ENCODE results near the gene SORCS2. TPM values are rescaled to one million over a fixed set of nuclear protein-coding genes. Genes with fewer than 3 reads are reported as not detected.

The SORCS2 gene
- total RNA-seq, 6 experiments from 2014 or later = 0.18 to 6.2 (median 3.1) TPM

DNA sequence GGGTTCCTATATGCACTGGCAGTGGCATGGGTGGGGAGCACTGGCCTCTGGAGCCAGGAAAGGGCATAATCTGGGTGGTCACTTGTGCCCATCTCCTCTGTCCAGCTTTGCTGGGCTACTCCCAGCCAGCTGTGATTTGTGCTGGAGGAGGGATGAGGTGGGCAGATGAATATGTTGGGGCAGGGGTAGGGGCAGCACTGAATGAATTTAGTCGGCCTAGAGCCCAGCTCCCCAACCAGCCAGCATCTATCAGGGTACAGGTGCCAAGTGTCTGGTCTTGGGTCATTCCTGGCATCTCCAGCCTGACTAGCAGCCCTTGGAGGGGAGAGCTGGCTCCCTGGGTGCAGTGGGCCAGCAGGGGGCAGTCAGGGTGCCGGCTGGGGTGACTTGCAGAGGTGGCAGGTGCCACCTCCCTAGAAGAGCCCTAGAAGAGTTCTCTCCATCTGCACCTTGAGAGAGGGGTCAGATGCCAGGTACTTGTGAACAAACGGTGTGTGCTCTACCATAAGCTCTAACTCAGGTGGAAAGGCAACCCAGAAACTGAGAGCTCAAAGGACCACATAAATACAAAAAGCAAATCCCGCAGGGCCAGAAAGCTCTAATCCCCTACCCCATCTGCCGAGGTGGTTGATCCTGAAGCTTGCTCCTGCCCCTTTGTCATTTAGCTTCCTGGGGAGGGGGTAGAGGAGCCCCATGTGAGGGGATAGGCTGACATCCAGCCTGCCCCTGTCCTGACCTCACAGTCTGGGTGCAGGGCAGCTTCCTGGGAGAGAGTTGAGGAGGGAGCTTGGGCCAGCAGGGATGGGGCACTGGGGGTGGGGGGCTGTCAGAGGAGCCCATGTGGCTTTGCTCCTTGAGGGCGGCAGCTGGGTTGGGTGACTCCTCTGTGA is 2.2 kb downstream of the SORCS2 start:
- H3K27me3 ChIP-seq = no peaks in the 10 kb centered on the region
- intact Hi-C loops (cut with DNase I) = loop anchor here (5.0 to 10.0 kb wide), 3 partner anchors 103 to 600 kb away; no protein-coding TSS in a partner anchor
- H3K9me3 ChIP-seq = no peaks in the 10 kb centered on the region
- H3K4me1 ChIP-seq = peaks cover 0 to 14% (median 0%) of the 10 kb centered on the region in 4 donors
- TF ChIP-seq, protein P1, sequence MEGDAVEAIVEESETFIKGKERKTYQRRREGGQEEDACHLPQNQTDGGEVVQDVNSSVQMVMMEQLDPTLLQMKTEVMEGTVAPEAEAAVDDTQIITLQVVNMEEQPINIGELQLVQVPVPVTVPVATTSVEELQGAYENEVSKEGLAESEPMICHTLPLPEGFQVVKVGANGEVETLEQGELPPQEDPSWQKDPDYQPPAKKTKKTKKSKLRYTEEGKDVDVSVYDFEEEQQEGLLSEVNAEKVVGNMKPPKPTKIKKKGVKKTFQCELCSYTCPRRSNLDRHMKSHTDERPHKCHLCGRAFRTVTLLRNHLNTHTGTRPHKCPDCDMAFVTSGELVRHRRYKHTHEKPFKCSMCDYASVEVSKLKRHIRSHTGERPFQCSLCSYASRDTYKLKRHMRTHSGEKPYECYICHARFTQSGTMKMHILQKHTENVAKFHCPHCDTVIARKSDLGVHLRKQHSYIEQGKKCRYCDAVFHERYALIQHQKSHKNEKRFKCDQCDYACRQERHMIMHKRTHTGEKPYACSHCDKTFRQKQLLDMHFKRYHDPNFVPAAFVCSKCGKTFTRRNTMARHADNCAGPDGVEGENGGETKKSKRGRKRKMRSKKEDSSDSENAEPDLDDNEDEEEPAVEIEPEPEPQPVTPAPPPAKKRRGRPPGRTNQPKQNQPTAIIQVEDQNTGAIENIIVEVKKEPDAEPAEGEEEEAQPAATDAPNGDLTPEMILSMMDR (IDR thresholded peaks at IDR 0.05) = peak; percentile 32 to 57 (median 50)
- no peak for TF ChIP-seq POLR2A (IDR thresholded peaks at IDR 0.05)
- ATAC-seq (peak; percentile 26 to 66 (median 52)), DNase-seq (peak in 2 of 3 donors; percentile 53 to 69)
- H3K27ac ChIP-seq = no peak overlapping the region
- no peaks in the 10 kb centered on the region for H3K36me3 ChIP-seq
- H3K4me3 ChIP-seq = no peak overlapping the region
- WGBS (ENCODE audit: insufficient coverage, low coverage, low lambda C conversion rate, missing lambda C conversion rate) = 52% methylated on average over 3 of the region's 6 CpGs

DNA sequence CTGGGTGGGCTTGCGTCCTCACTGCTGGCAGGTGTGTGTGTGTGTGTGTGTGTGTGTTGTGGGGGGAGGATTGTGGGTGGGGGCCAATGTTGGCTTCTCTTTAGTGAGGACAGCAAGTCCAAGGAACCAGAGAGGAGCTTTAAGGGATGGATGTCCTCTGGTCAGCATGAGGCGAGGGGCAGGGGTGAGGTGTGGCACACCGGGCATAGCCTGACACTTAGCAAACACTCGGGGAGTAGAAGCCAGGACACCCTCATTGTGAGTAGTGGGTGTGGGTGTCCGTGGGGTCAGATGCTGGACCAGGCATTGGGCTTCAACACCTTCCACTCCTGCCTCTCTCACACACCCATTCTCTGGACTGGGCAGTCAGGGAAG is 2.8 kb downstream of the SORCS2 start:
- peak in 1 of 3 donors; percentile 36 for DNase-seq

DNA sequence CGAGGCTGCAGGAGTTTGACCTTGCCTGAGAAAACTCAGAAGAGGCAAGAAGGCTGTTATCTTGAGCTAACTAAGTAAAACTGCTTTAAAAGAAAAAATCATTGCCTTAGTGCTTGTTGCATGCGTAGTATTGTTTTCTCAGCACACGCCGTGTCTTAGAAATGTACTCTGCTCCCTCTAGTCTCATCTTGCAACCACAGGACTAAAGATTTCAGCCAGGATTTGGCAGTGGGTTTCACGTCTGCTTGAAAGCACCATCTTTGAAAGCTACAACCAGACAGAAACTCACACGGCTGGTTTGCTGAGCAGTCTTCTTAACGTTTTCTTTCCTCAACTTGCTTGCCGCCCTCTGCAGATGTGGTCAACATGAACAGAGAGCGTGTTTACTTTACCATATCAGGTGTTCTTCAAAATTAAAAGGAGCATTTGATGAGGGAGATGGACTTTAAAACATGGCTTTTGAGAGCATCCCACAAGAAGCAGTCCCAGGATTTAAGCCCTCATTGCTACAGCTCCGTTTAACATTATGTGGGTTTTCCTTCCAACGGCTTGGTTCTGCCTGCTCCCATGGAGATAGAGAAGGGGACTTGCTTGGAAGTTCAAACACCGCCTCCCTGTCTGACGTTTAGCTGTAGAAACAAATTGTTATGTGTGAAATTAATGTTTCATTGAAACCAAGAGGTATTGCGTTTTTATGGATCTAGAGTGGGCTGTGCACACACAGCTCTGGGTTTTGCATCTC is 3.4 kb downstream of the SORCS2 start:
- ATAC-seq = no peak

More for the DNA sequence above, 2.8 kb downstream of the SORCS2 start:
- ATAC-seq = no peak
- H3K9me3 ChIP-seq = no peaks in the 10 kb centered on the region
- peaks cover 0 to 14% (median 0%) of the 10 kb centered on the region in 4 donors for H3K4me1 ChIP-seq
- H3K36me3 ChIP-seq = no peaks in the 10 kb centered on the region
- H3K27me3 ChIP-seq = no peaks in the 10 kb centered on the region
- no peak overlapping the region for H3K4me3 ChIP-seq
- WGBS (ENCODE audit: insufficient coverage, low coverage, low lambda C conversion rate, missing lambda C conversion rate) = no CpG with 5 or more reads among the region's 5 CpGs
- intact Hi-C loops (cut with DNase I) = loop anchor here (10.0 kb wide), 2 partner anchors 250 to 600 kb away; no protein-coding TSS in a partner anchor
- H3K27ac ChIP-seq = no peak overlapping the region
- TF ChIP-seq, protein P1 (IDR thresholded peaks at IDR 0.05) = no peak
- TF ChIP-seq POLR2A (IDR thresholded peaks at IDR 0.05) = no peak

DNA sequence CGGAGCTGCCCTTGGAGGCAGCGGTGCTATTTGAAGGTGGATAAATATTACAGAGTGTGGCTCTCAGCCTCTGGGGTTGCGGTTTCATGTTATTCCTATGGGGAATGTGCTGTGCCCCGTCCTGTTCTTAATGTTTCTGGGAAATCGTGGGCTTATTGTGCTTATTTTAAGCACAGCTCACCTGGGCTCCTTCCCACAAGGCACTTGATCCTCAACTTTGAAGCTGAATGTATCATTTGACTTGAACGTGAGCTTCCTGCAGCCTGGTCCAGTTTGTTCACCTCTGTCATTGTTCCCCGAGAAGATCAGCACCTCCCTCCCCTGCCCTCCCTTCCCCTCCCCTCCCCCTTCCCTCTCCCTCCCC is 3.9 kb downstream of the SORCS2 start:
- ATAC-seq (no peak), DNase-seq (peak in 1 of 3 donors; percentile 11)
- Histone ChIP-seq H3K36me3 (no peaks in the 10 kb centered on the region), H3K27ac (no peak overlapping the region), H3K4me1 (peaks cover 0 to 14% (median 0%) of the 10 kb centered on the region in 4 donors), H3K9me3 (no peaks in the 10 kb centered on the region), H3K4me3 (no peak overlapping the region), H3K27me3 (no peaks in the 10 kb centered on the region)
- TF ChIP-seq POLR2A (IDR thresholded peaks at IDR 0.05) = no peak
- TF ChIP-seq, protein P1 (IDR thresholded peaks at IDR 0.05) = no peak
- intact Hi-C loops (cut with DNase I) = loop anchor here (10.0 kb wide), 2 partner anchors 249 to 599 kb away; no protein-coding TSS in a partner anchor
- WGBS (ENCODE audit: insufficient coverage, low coverage, low lambda C conversion rate, missing lambda C conversion rate) = 54% methylated on average over 6 of the region's 7 CpGs

More for the DNA sequence above, 3.4 kb downstream of the SORCS2 start:
- Histone ChIP-seq H3K9me3 (no peaks in the 10 kb centered on the region), H3K27ac (no peak overlapping the region), H3K36me3 (no peaks in the 10 kb centered on the region), H3K4me1 (peaks cover 0 to 14% (median 0%) of the 10 kb centered on the region in 4 donors), H3K4me3 (no peak overlapping the region), H3K27me3 (no peaks in the 10 kb centered on the region)
- WGBS (ENCODE audit: insufficient coverage, low coverage, low lambda C conversion rate, missing lambda C conversion rate) = 66% methylated on average over 13 of the region's 14 CpGs
- TF ChIP-seq, protein P1 (IDR thresholded peaks at IDR 0.05) = no peak
- TF ChIP-seq POLR2A (IDR thresholded peaks at IDR 0.05) = no peak
- intact Hi-C loops (cut with DNase I) = loop anchor here (10.0 kb wide), 2 partner anchors 249 to 599 kb away; no protein-coding TSS in a partner anchor
- peak in 1 of 3 donors; percentile 0 for DNase-seq

Data from right lobe of liver (tissue), 6 donors.